WTC11 (cell line): ENCODE data around the gene LAMA3. TPM values are rescaled to one million over a fixed set of nuclear protein-coding genes. Genes with fewer than 3 reads are reported as not detected.

Experiments used
- ATAC-seq: fragments of 200-7000 bp; cut with Tn5 transposase; 2 replicates; pipeline ENCODE4 v1.10.0; 2021; ENCODE audit warnings: mild to moderate bottlenecking, moderate library complexity
- CTCF ChIA-PET: fragments of 300-600 bp; sonication (Branson Sonifier 250); formaldehyde crosslinking; loops from one replicate; lab custom pipeline; 2021; ENCODE audit warnings: antibody characterized with exemption; lab: Charles Lee
- POLR2A ChIA-PET: fragments of 350-600 bp; sonication (Branson Sonifier 250); formaldehyde crosslinking; loops from one replicate; lab custom pipeline; 2021; ENCODE audit warnings: antibody characterized with exemption; lab: Charles Lee
- DNase-seq: peaks from one replicate; pipeline ENCODE4 v3.0.0; 2021; ENCODE audit warnings: low spot score
- H3K27ac Mint-ChIP-seq: 2 replicates; pipeline ENCODE4 v1.8.0; 2021; ENCODE audit warnings: mixed read lengths
- H3K27me3 Mint-ChIP-seq: 2 replicates; pipeline ENCODE4 v1.8.0; 2021; ENCODE audit warnings: low read depth, mild to moderate bottlenecking, moderate library complexity, mixed read lengths
- H3K36me3 Mint-ChIP-seq: 2 replicates; pipeline ENCODE4 v1.8.0; 2021; ENCODE audit warnings: mixed read lengths
- H3K4me1 Mint-ChIP-seq: 2 replicates; pipeline ENCODE4 v1.8.0; 2022; ENCODE audit warnings: mixed read lengths
- H3K4me3 Mint-ChIP-seq: 2 replicates; pipeline ENCODE4 v1.8.0; 2021; ENCODE audit warnings: mild to moderate bottlenecking, moderate library complexity, mixed read lengths
- H3K9me3 Mint-ChIP-seq: 2 replicates; pipeline ENCODE4 v1.8.0; 2021; ENCODE audit warnings: mixed read lengths
- ATF2 ChIP-seq: sonication (generic); formaldehyde crosslinking; IDR thresholded peaks from 2 replicates; pipeline ENCODE4 v1.8.1; 2022; ENCODE audit warnings: low read depth, missing genetic modification reagents, borderline replicate concordance
- CBFB ChIP-seq: sonication (generic); formaldehyde crosslinking; IDR thresholded peaks from 2 replicates; pipeline ENCODE4 v1.8.1; 2022; ENCODE audit warnings: mild to moderate bottlenecking, low read depth, missing genetic modification reagents
- CREB1 ChIP-seq: sonication (generic); formaldehyde crosslinking; IDR thresholded peaks from 2 replicates; pipeline ENCODE4 v1.8.0; 2023; ENCODE audit warnings: mild to moderate bottlenecking, missing genetic modification reagents
- ELF4 ChIP-seq: sonication (generic); formaldehyde crosslinking; IDR thresholded peaks from 2 replicates; pipeline ENCODE4 v1.8.1; 2022; ENCODE audit warnings: low read depth, mild to moderate bottlenecking, moderate library complexity, missing genetic modification reagents
- EMX1 ChIP-seq: fragments of 250-450 bp; sonication (Bioruptor Pico); IDR thresholded peaks from 2 replicates; pipeline ENCODE4 v1.8.0; 2021; ENCODE audit warnings: mild to moderate bottlenecking
- ETV6 ChIP-seq: sonication (generic); formaldehyde crosslinking; IDR thresholded peaks from 2 replicates; pipeline ENCODE4 v1.8.1; 2022; ENCODE audit warnings: mild to moderate bottlenecking, missing genetic modification reagents
- FOXK1 ChIP-seq: sonication (generic); formaldehyde crosslinking; IDR thresholded peaks from 2 replicates; pipeline ENCODE4 v1.8.0; 2022; ENCODE audit warnings: mild to moderate bottlenecking, moderate library complexity, missing genetic modification reagents
- GABPB1 ChIP-seq: sonication (generic); formaldehyde crosslinking; IDR thresholded peaks from 2 replicates; pipeline ENCODE4 v1.8.1; 2023; ENCODE audit warnings: mild to moderate bottlenecking, missing genetic modification reagents
- GRHL2 ChIP-seq: fragments of 250-450 bp; sonication (Bioruptor Pico); IDR thresholded peaks from 2 replicates; pipeline ENCODE4 v1.8.0; 2022; ENCODE audit warnings: mild to moderate bottlenecking, moderate library complexity; ENCODE audit not compliant: insufficient replicate concordance, severe bottlenecking
- HMGXB4 ChIP-seq: sonication (generic); formaldehyde crosslinking; IDR thresholded peaks from 2 replicates; pipeline ENCODE4 v1.8.1; 2023; ENCODE audit warnings: mild to moderate bottlenecking, moderate library complexity, missing genetic modification reagents
- IRF1 ChIP-seq: sonication (generic); formaldehyde crosslinking; IDR thresholded peaks from 2 replicates; pipeline ENCODE4 v1.8.0; 2023; ENCODE audit warnings: missing genetic modification reagents
- JAZF1 ChIP-seq: fragments of 250-450 bp; sonication (Bioruptor Pico); IDR thresholded peaks from 2 replicates; pipeline ENCODE4 v1.9.0; 2021; ENCODE audit warnings: moderate library complexity, mild to moderate bottlenecking, inconsistent platforms
- KAT7 ChIP-seq: sonication (generic); formaldehyde crosslinking; IDR thresholded peaks from 2 replicates; pipeline ENCODE4 v1.8.1; 2023; ENCODE audit warnings: missing genetic modification reagents, mild to moderate bottlenecking, borderline replicate concordance
- NFATC4 ChIP-seq: fragments of 250-450 bp; sonication (Bioruptor Pico); IDR thresholded peaks from 2 replicates; pipeline ENCODE4 v1.9.0; 2021; ENCODE audit warnings: mild to moderate bottlenecking
- NFE2L1 ChIP-seq: sonication (generic); formaldehyde crosslinking; IDR thresholded peaks from 2 replicates; pipeline ENCODE4 v1.8.1; 2023; ENCODE audit warnings: missing genetic modification reagents
- OVOL2 ChIP-seq: fragments of 250-450 bp; sonication (Bioruptor Pico); IDR thresholded peaks from 2 replicates; pipeline ENCODE4 v1.9.0; 2021; ENCODE audit warnings: mild to moderate bottlenecking, borderline replicate concordance
- SOX15 ChIP-seq: fragments of 250-450 bp; sonication (Bioruptor Pico); IDR thresholded peaks from 2 replicates; pipeline ENCODE4 v1.9.0; 2021; ENCODE audit warnings: mild to moderate bottlenecking
- STAT6 ChIP-seq: sonication (generic); formaldehyde crosslinking; conservative IDR thresholded peaks from 2 replicates; pipeline ENCODE4 v1.8.1; 2023; ENCODE audit warnings: mild to moderate bottlenecking, low read depth, missing genetic modification reagents, moderate library complexity
- ZMAT4 ChIP-seq: fragments of 250-450 bp; sonication (Bioruptor Pico); IDR thresholded peaks from 2 replicates; pipeline ENCODE4 v1.9.0; 2021; ENCODE audit warnings: mild to moderate bottlenecking
- ZNF121 ChIP-seq: sonication (generic); formaldehyde crosslinking; IDR thresholded peaks from 2 replicates; pipeline ENCODE4 v1.8.0; 2023; ENCODE audit warnings: missing genetic modification reagents
- ZNF219 ChIP-seq: sonication (generic); formaldehyde crosslinking; IDR thresholded peaks from 2 replicates; pipeline ENCODE4 v1.8.0; 2023; ENCODE audit warnings: missing genetic modification reagents, mild to moderate bottlenecking, borderline replicate concordance
- ZNF281 ChIP-seq: sonication (generic); formaldehyde crosslinking; IDR thresholded peaks from 2 replicates; pipeline ENCODE4 v1.8.0; 2023; ENCODE audit warnings: mild to moderate bottlenecking, missing genetic modification reagents
- ZNF396 ChIP-seq: fragments of 250-450 bp; sonication (Bioruptor Pico); IDR thresholded peaks from 2 replicates; pipeline ENCODE4 v1.8.0; 2021; ENCODE audit warnings: mild to moderate bottlenecking, moderate library complexity, borderline replicate concordance
- ZNF671 ChIP-seq: fragments of 250-450 bp; sonication (Bioruptor Pico); IDR thresholded peaks from 2 replicates; pipeline ENCODE4 v1.8.0; 2021; ENCODE audit warnings: mild to moderate bottlenecking
- total RNA-seq: library from RNA; stranded (reverse); gene quantifications from 3 replicates; pipeline ENCODE4 v1.2.3, GENCODE V29; 2021

Gene LAMA3
- total RNA-seq, 1 experiment from 2014 or later = 0.83 TPM

GRCh38 chr18:23718243-23718720 is 29.0 kb downstream of the LAMA3 start (continued):
- TF ChIP-seq STAT6 (no peak), CBFB (CRISPR knock-in tag) (no peak)

- H3K36me3 Mint-ChIP-seq = no peaks in the 10 kb centered on the region
- DNase-seq (no peak), ATAC-seq (no peak)
- TF ChIP-seq ATF2 (CRISPR knock-in tag) (no peak), OVOL2 (CRISPR knock-in tag) (no peak), EMX1 (CRISPR knock-in tag) (no peak), CREB1 (no peak), ZNF219 (CRISPR knock-in tag) (no peak), GABPB1 (CRISPR knock-in tag) (no peak), SOX15 (CRISPR knock-in tag) (no peak), ZNF671 (CRISPR knock-in tag) (no peak), JAZF1 (CRISPR knock-in tag) (no peak), ZNF281 (CRISPR knock-in tag) (no peak), ETV6 (CRISPR knock-in tag) (no peak)
- ChIA-PET POLR2A (no interaction called here), CTCF (no interaction called here)
- H3K4me1 Mint-ChIP-seq = peaks cover 4% of the 10 kb centered on the region
- no peak overlapping the region for H3K4me3 Mint-ChIP-seq
- H3K9me3 Mint-ChIP-seq = no peaks in the 10 kb centered on the region
- no peak overlapping the region for H3K27ac Mint-ChIP-seq
- H3K27me3 Mint-ChIP-seq = no peaks in the 10 kb centered on the region
Measured at GRCh38 chr18:23718731-23719130, 29.5 kb downstream of the LAMA3 start.

GRCh38 chr18:23719634-23720201 is 30.5 kb downstream of the LAMA3 start:
- H3K4me1 Mint-ChIP-seq = peaks cover 4% of the 10 kb centered on the region
- ChIA-PET POLR2A (no interaction called here), CTCF (interaction anchor here (0.7 kb wide), 1 partner anchor 217 kb away, joined by 3 read pairs; no protein-coding TSS in a partner anchor)

More at GRCh38 chr18:23719634-23720201, 30.5 kb downstream of the LAMA3 start:
- no peak for TF ChIP-seq HMGXB4 (CRISPR knock-in tag)
- no peak for TF ChIP-seq ELF4 (CRISPR knock-in tag)
- no peak for TF ChIP-seq ZNF396 (CRISPR knock-in tag)
- no peak for TF ChIP-seq KAT7 (CRISPR knock-in tag)
- TF ChIP-seq NFATC4 = no peak
- TF ChIP-seq FOXK1 (CRISPR knock-in tag) = no peak
- no peak for TF ChIP-seq ZNF121 (CRISPR knock-in tag)
- TF ChIP-seq NFE2L1 (CRISPR knock-in tag) = no peak
- TF ChIP-seq GRHL2 (CRISPR knock-in tag) = no peak
- no peak for TF ChIP-seq IRF1 (CRISPR knock-in tag)
- no peak for TF ChIP-seq ZMAT4 (CRISPR knock-in tag)
- TF ChIP-seq, all 79 proteins: peak for 0
- Mint-ChIP-seq H3K36me3 (no peaks in the 10 kb centered on the region), H3K4me3 (no peak overlapping the region), H3K9me3 (no peaks in the 10 kb centered on the region), H3K27me3 (no peaks in the 10 kb centered on the region), H3K27ac (no peak overlapping the region)
- ATAC-seq (no peak; the same call in 1 of the 2 replicates), DNase-seq (no peak)
